ENCODE measurements around the gene ZFR2. TPM values are rescaled to one million over a fixed set of nuclear protein-coding genes. Genes with fewer than 3 reads are reported as not detected.

The ZFR2 gene
- total and polyA plus RNA-seq, 10 of the 15 experiments (the other 5 are each of a cell fraction or from before 2014, with no cell fraction given), result 0.18 TPM; not detected in 9

GRCh38 chr19:3842948-3843347 lies 25.9 kb downstream of the ZFR2 start:
- RAD21 ChIA-PET (ENCODE audit: unreplicated experiment), result no interaction called here
- Histone ChIP-seq H3K79me2 (ENCODE audit: control insufficient read depth, insufficient read depth, low read length) (no peaks in the 10 kb centered on the region), H3K36me3 (ENCODE audit: control insufficient read depth in 2 of 2, insufficient read depth in 2 of 2, low read length in 1 of 2) (no peaks in the 10 kb centered on the region), H3K27me3 (replicated peaks in 1 of 2; ENCODE audit: control insufficient read depth in 2 of 2, insufficient read depth in 2 of 2, low read length in 1 of 2) (no peaks in the 10 kb centered on the region; a peak in 1 of 4 replicates), H3K4me1 (ENCODE audit: control insufficient read depth, insufficient read depth, low read length) (no peaks in the 10 kb centered on the region), H4K20me1 (ENCODE audit: control insufficient read depth, insufficient read depth) (no peaks in the 10 kb centered on the region), H3K9me3 (replicated peaks; ENCODE audit: control insufficient read depth, insufficient read depth, low read length) (no peaks in the 10 kb centered on the region; the same call in 2 of the 3 replicates), H3K27ac (ENCODE audit: control insufficient read depth, insufficient read depth) (no peak overlapping the region), H3K4me2 (ENCODE audit: control insufficient read depth, insufficient read depth) (no peak overlapping the region), H3K4me3 (no peak overlapping the region), H3K9ac (ENCODE audit: control insufficient read depth, insufficient read depth, low read length) (no peak overlapping the region), H2AFZ (ENCODE audit: control insufficient read depth, low read depth, low read length) (no peak overlapping the region)
- 54% methylated on average over 11 of the region's 11 CpGs for WGBS (ENCODE audit: insufficient coverage, insufficient replicate concordance, low lambda C conversion rate, missing lambda C conversion rate)
- CTCF ChIA-PET, result no interaction called here
- no TSS peak for BruUV-seq (replicated peaks)
- FAIRE-seq (no peak), DNase-seq (ENCODE audit: low read depth, low spot score) (no peak), ATAC-seq (no peak)
- SMC1A ChIA-PET (ENCODE audit: uncharacterized antibody, unreplicated experiment), result no interaction called here
- in situ Hi-C loops (cut with MboI), result no loop called here
- POLR2A ChIA-PET, result no interaction called here
- no peak for TF ChIP-seq TBL1XR1 (IDR thresholded peaks at IDR 0.05; ENCODE audit: low read depth, low read length)
- TF ChIP-seq BHLHE40 (IDR thresholded peaks at IDR 0.05; ENCODE audit: borderline replicate concordance in 1 of 2, low read depth in 2 of 2, low read length in 1 of 2), result no peak
- no peak for TF ChIP-seq SIN3A (IDR thresholded peaks at IDR 0.05; ENCODE audit: low read depth, low read length)
- intact Hi-C loops (cut with micrococcal nuclease; ENCODE audit: unreplicated experiment), result no loop called here

GRCh38 chr19:3840804-3841203 lies 28.0 kb downstream of the ZFR2 start:
- 48% methylated on average over 10 of the region's 10 CpGs for WGBS (ENCODE audit: insufficient coverage, insufficient replicate concordance, low lambda C conversion rate, missing lambda C conversion rate)
- RAD21 ChIA-PET (ENCODE audit: unreplicated experiment), result interaction anchor here (0.6 kb wide), 1 partner anchor 1098 kb away, joined by 4 read pairs; no protein-coding TSS in a partner anchor
- in situ Hi-C loops (cut with MboI), result no loop called here

More at GRCh38 chr19:3840804-3841203, 28.0 kb downstream of the ZFR2 start:
- H3K4me2 ChIP-seq (ENCODE audit: control insufficient read depth, insufficient read depth), result no peak overlapping the region
- H3K9ac ChIP-seq (ENCODE audit: control insufficient read depth, insufficient read depth, low read length), result no peak overlapping the region
- no peaks in the 10 kb centered on the region for H4K20me1 ChIP-seq (ENCODE audit: control insufficient read depth, insufficient read depth)
- CTCF ChIA-PET, result interaction anchor here (1.5 kb wide), 1 partner anchor 19 kb away, joined by 4 read pairs; no protein-coding TSS in a partner anchor
- DNase-seq (ENCODE audit: low read depth, low spot score) (no peak), ATAC-seq (no peak), FAIRE-seq (no peak)
- no peaks in the 10 kb centered on the region for H3K36me3 ChIP-seq (ENCODE audit: control insufficient read depth in 2 of 2, insufficient read depth in 2 of 2, low read length in 1 of 2)
- intact Hi-C loops (cut with micrococcal nuclease; ENCODE audit: unreplicated experiment), result no loop called here
- SMC1A ChIA-PET (ENCODE audit: uncharacterized antibody, unreplicated experiment), result no interaction called here
- no TSS peak for BruUV-seq (replicated peaks)
- H3K4me1 ChIP-seq (ENCODE audit: control insufficient read depth, insufficient read depth, low read length), result no peaks in the 10 kb centered on the region
- no peaks in the 10 kb centered on the region; a peak in 1 of 4 replicates for H3K27me3 ChIP-seq (replicated peaks in 1 of 2; ENCODE audit: control insufficient read depth in 2 of 2, insufficient read depth in 2 of 2, low read length in 1 of 2)
- H3K27ac ChIP-seq (ENCODE audit: control insufficient read depth, insufficient read depth), result no peak overlapping the region
- no peaks in the 10 kb centered on the region for H3K79me2 ChIP-seq (ENCODE audit: control insufficient read depth, insufficient read depth, low read length)
- POLR2A ChIA-PET, result no interaction called here
- H3K4me3 ChIP-seq, result no peak overlapping the region
- H2AFZ ChIP-seq (ENCODE audit: control insufficient read depth, low read depth, low read length), result no peak overlapping the region
- H3K9me3 ChIP-seq (replicated peaks; ENCODE audit: control insufficient read depth, insufficient read depth, low read length), result no peaks in the 10 kb centered on the region; the same call in 2 of the 3 replicates
- TF ChIP-seq SRF (IDR thresholded peaks at IDR 0.05; ENCODE audit: low read depth in 2 of 2, low read length in 2 of 2), result no peak
- no peak for TF ChIP-seq SPI1 (IDR thresholded peaks at IDR 0.05; ENCODE audit: borderline replicate concordance, insufficient read depth, low read depth, low read length)
